ENCODE data around the gene DDT.
"Not testable (repeated sequence)": the region's sequence is repeated elsewhere in the genome, so short reads cannot be mapped to it uniquely, and the experiment has no call there.

GRCh38 chr22:23974836-23975352 lies 653 bp upstream of the DDT start:
- not testable (repeated sequence) for TF ChIP-seq POLR2A (IDR thresholded peaks at IDR 0.05; ENCODE audit: low read depth, low read length); POLR2AphosphoS5 (IDR thresholded peaks at IDR 0.05; ENCODE audit: low read depth, low read length); PAX5 (IDR thresholded peaks at IDR 0.05; ENCODE audit: insufficient read depth, low read length, severe bottlenecking); SPI1 (IDR thresholded peaks at IDR 0.05; ENCODE audit: low read depth, low read length)
